HG03520 (cell line): ENCODE data around the gene CDH12.
"Not testable (repeated sequence)": the region's sequence is repeated elsewhere in the genome, so short reads cannot be mapped to it uniquely, and the experiment has no call there.

Source experiments
- ATAC-seq: cut with Tn5 transposase; IDR thresholded peaks from one replicate; pipeline ENCODE4 v1.9.1; 2021; ENCODE audit warnings: mild to moderate bottlenecking, moderate library complexity; ENCODE audit not compliant: unreplicated experiment

The CDH12 gene

GRCh38 chr5:22187632-22188228 lies 665.4 kb downstream of the CDH12 start:
- not testable (repeated sequence) for ATAC-seq

- ATAC-seq: not testable (repeated sequence)
These were observed 683.9 kb downstream of the CDH12 start for GRCh38 chr5:22169226-22169625.

DNA sequence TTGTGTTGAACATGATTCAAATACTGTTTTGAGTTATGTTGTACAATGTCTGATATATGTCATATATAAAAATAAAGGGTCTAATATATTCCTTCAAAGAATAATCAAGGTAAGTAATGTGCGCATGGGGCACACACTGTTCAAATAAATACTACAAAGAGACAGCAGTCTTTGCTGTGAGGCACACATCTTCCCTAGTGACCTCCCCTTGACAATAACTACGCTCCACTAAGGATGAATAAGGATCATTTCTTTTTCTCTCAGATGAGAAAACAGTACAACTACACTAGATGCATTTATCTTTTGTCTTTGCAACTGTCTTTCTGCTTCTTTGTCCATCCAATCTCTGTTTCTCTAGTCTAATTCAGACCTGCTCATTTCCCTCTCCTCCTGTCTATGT lies 684.4 kb downstream of the CDH12 start:
- not testable (repeated sequence) for ATAC-seq

DNA sequence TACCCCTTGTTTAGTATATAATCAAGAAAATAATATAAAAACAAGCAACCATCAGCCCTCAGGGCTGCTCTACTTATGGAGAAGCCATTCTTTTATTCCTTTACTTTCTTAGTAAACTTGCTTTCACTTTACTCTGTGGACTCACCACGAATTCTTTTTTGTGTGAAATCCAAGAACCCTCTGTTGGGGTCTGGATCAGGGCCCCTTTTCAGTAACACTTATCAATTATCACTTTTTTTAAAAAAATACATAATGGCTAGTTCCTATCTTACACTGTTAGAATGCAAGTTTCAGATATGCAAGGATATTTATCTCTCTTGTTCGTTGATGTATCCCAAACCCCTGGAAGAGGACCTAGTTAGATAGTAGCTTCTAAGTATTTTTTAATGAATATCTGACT lies 687.2 kb downstream of the CDH12 start:
- ATAC-seq: not testable (repeated sequence)

- not testable (repeated sequence) for ATAC-seq
These were observed 688.0 kb downstream of the CDH12 start for GRCh38 chr5:22164910-22165748.

DNA sequence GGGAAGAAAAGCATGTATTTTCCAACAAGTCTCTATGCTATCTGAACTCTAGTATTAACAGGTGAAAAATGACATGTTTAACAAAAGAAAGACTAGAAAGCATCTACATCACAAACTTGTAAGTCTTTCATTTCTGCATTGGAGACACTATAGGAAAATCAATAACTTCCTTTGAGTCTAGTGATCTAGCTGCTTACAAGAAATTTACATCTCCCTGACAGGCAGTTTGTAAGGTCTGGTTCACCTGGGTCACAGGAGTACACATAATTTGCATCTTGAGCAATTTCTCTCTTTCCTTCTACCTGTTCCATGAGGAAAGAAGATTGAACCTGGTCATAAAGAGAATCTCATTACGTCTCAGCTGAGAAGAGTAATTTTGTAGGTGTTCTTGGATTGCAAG lies 696.2 kb downstream of the CDH12 start:
- ATAC-seq: not testable (repeated sequence)

- ATAC-seq: not testable (repeated sequence)
These were observed 698.4 kb downstream of the CDH12 start for GRCh38 chr5:22154779-22155178.

GRCh38 chr5:22151801-22152200 lies 701.3 kb downstream of the CDH12 start:
- not testable (repeated sequence) for ATAC-seq

GRCh38 chr5:22140418-22140817 lies 712.7 kb downstream of the CDH12 start:
- not testable (repeated sequence) for ATAC-seq

GRCh38 chr5:22139662-22140300 lies 713.4 kb downstream of the CDH12 start:
- not testable (repeated sequence) for ATAC-seq

- ATAC-seq: no peak
These were observed 741.8 kb downstream of the CDH12 start for GRCh38 chr5:22111320-22111719.

- no peak for ATAC-seq
These were observed 743.8 kb downstream of the CDH12 start for GRCh38 chr5:22109315-22109714.

GRCh38 chr5:22108545-22108944 lies 744.6 kb downstream of the CDH12 start:
- no peak for ATAC-seq

DNA sequence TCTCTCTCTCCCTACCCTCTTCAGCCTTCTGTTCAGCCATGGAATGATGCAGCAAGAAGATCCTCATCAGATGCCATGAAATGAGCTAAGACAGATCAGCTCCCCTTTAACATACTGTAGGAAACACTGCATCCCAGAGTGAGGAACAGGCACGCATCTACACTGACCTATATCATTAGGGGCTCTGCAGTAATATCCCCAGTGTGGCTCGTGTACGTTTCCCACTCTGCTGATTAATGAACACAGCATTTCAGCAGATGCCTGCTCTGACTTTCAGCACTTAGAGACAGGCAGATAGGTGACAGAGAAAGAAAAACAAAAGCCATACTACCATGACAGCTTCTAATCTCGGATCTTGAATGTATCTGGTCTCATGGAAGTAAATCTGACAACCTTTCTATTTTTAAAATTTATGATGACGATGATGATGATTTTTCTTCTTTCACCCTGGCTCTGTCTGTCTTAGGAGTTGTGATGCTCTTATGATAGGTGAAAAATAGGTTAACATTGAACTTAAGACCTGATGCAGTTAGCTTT lies 750.3 kb downstream of the CDH12 start:
- no peak for ATAC-seq

DNA sequence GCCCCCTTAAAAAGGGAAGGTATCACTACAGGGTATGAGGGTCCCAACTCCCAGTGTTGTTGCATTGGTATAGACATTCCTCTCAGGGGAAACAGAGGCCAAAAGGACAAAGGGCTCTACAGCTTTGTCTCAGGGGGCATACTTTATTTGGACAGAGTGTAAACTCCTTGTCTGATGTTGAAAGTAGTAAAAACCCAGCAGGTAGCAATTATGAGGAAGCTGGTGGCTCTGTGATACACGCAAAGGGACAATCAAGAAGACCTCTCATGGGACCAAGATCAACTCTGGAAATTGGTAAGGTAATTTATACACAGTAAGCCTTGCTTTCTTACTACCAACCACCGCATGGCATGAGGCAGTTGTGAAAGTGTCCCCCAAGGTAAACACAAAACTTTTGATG lies 764.6 kb downstream of the CDH12 start:
- no peak for ATAC-seq

- no peak for ATAC-seq
These were observed 773.6 kb downstream of the CDH12 start for GRCh38 chr5:22079566-22079965.

DNA sequence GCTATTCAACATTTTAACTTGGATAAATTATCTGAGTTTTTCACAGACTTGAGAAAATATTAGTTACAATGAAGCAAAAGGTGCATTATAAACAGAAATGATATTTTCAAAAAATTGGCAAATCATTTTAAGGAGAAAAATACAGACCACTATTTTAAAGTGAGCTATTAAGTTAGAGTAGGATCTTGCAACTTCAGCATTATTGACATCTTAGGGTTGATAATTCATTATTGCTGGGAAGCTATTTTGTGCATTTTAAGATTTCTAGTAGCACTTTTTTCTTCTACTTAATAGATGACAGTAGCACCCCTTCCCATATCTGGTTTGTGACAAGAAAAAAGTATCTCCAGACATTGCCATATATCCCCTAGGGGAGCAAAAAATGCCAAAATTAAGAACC lies 774.1 kb downstream of the CDH12 start:
- no peak for ATAC-seq

- ATAC-seq: no peak
These were observed 776.6 kb downstream of the CDH12 start for GRCh38 chr5:22076586-22076985.

DNA sequence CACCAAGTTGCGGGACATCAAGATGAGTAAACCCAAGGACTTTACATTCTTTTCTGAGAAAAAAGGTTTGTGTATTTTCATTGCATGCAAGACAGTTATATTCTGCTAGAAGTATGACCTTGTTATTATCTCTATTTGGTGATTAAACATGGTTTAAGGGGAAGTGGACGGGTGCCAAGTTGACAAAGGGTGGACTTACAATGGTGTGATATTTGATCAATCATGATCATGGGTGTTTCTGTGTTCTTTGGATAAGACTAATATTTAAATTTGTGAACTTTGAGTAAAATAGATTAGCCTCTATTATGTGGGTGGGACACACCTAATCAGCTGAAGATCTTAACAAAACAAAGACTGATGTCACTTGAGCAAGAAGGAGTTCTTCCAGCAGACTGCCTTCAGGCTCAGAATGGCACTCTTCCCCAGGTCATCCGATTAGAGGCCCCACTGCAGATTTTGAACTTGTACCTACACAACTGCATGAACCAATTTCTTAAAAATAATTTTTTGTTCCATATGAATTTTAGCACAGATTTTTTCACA lies 782.9 kb downstream of the CDH12 start:
- no peak for ATAC-seq

DNA sequence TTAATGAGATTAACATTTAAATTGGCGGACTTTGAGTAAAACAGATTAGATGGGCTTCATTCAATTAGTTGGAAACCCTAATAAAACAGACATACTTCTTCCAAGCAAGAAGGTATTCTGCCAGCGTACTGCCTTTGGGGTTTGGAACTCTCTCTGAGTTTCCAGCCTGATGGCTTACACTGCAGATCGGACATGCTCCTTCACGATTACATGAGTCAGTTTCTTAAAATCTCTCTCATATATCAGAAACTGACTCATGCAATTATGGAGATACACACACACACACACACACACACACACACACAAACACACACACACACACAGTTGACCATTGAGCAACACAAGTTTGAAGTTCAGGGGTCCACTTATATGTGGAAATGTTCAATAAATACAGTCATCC lies 789.4 kb downstream of the CDH12 start:
- ATAC-seq: no peak

GRCh38 chr5:22058620-22059019 lies 794.5 kb downstream of the CDH12 start:
- ATAC-seq: no peak
